ENCODE results near the gene ACKR3. TPM values are rescaled to one million over a fixed set of nuclear protein-coding genes. Genes with fewer than 3 reads are reported as not detected.

Gene ACKR3
- polyA plus RNA-seq (2013, experiment 1 of 2; ENCODE audit: insufficient read length): 5.3 TPM
- 9.0 TPM for polyA plus RNA-seq (2013, experiment 2 of 2; ENCODE audit: insufficient read length)

- peak; percentile 83 for DNase-seq
These were observed at the start of gene ACKR3 for GRCh38 chr2:236569573-236569973. Gene ACKR3 (plus strand): TSS chr2:236569825. CDS start chr2:236580466, 10,641 bp downstream.

- DNase-seq: no peak
These were observed 48.1 kb upstream of the ACKR3 start for GRCh38 chr2:236521556-236521955.

- no peak for DNase-seq
These were observed 46.4 kb upstream of the ACKR3 start for GRCh38 chr2:236523249-236523648.

- DNase-seq: no peak
These were observed 44.1 kb upstream of the ACKR3 start for GRCh38 chr2:236525411-236525997.

DNA sequence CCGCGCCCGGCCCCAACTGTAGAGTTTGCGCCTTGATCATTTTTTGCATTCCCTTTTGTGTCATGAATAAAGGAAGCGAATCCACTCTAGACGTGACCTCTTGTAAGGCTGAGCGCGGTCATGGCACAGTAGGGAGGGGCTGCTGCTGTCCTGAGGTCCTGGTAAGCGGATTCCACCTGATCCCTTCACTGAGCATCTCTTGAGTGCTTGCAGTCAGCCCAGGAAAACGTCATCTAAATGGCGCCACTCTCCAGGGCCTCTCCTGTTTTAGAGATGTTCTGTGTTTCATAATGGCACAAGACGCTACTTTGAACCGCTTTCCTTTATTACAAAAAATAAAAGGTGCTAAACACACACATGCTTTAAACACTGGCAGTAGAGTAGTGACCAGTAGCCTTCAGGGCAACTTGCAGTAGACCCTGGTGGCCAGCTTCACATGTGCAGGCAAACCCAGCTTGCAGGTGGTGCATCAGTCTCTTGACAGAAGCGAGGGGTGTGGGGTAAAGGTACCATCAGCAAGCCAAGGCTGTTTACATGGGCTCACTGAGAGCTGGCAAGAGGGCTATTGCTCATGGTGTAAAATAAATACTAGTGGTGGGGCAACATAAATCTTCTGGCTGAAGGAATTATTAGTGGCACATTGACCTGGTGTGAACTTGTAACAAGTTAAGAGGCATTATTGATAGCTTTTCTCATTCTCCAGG lies 43.0 kb upstream of the ACKR3 start:
- no peak for DNase-seq

DNA sequence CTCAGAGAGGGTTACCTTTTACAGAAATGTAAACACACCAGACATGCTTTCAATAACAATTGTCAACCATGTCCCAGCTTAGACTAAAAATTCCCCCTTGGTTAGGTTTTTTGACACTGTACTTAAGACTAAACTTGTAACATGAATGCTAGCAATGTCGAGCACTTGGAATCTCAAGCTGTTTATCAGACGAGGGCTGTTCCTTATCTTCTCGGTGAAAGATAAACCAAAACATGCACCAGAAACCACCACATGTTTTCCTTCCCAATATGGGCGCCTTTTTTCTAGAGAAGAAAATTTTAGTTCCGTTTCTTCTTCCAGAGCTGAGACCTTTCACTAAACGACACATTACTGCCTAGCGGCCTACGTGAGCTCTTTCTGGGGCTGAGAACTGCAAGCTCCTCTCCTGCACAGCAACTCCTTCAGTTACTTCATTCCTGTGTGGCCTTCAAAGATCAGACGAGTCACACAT lies 42.4 kb upstream of the ACKR3 start:
- DNase-seq: peak; percentile 17

- DNase-seq: no peak
These were observed 40.0 kb upstream of the ACKR3 start for GRCh38 chr2:236529606-236530005.

DNA sequence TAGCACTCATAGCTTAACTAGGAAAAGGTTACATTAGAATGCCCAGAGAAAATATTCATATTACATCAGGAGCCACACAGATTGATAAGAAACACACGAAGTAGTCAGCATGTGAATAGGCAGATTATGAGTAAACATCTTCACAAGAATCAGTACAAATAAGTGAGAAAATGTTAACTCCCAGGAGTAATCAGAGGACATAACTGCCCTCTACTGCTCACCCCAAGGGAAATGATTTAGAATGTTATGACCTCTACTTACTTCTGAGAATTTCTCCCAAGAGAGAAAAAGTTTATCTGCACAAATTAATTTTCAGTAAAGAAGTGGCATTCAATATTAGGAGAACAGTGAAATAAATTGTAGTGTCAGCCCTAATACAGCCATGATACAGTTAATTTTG lies 39.1 kb upstream of the ACKR3 start:
- DNase-seq: no peak

GRCh38 chr2:236531195-236531594 lies 38.4 kb upstream of the ACKR3 start:
- no peak for DNase-seq

GRCh38 chr2:236531996-236532395 lies 37.6 kb upstream of the ACKR3 start:
- DNase-seq: no peak

- no peak for DNase-seq
These were observed 36.3 kb upstream of the ACKR3 start for GRCh38 chr2:236533343-236533742.

GRCh38 chr2:236535024-236535423 lies 34.6 kb upstream of the ACKR3 start:
- DNase-seq: peak; percentile 95

DNA sequence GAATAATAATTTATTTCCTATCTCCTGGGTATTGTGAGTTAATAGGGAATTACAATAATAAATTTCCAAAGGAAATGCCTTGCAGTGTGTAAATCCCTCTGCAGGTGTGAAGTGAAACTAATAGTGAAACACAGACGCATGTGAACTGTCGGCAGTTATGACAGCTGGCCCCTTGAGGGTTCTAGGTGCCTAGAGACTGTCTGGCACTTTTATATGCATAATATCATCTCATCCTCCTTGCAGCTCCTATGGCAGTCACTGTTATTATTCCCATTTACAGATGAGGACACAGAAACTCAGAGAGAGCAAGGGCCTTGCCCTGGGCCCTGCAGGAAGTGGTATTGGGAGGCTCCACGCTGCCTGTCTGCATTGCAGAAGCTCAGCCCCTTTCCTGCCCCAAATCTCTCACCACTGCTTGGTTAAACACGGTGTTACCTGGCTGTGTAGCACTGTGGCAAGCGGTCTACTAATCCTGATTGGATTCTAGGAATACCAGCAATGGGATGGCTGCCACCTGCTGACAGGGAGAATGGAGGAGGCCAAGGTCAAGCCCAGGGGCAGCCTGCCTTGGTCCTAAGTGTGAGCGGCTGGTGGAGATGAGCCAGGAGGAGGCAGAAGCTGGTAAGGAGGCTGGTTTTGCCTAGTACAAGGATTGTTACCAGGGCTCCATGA lies 32.8 kb upstream of the ACKR3 start:
- DNase-seq: no peak

DNA sequence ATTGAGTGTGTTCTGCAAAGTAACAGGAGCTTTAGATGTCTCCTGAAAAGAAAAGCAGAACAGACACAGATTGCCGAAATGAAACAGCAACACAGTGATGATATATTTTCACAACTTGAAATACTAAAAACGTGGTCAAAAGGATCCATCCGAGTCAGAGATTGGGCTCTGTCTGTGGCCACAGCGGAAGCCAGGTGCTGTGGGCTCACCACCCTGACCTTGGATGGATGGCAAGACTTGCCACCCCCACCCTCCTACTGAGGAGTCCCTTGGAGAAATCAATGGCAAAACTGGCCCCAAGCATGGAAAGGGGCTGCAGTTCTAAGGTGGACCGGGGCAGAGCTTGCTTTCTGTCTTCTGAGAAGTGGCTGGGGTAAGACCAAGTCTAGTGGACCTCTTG lies 31.4 kb upstream of the ACKR3 start:
- no peak for DNase-seq

GRCh38 chr2:236541008-236541562 lies 28.5 kb upstream of the ACKR3 start:
- peak; percentile 69 for DNase-seq

- DNase-seq: no peak
These were observed 25.3 kb upstream of the ACKR3 start for GRCh38 chr2:236544362-236544761.

DNA sequence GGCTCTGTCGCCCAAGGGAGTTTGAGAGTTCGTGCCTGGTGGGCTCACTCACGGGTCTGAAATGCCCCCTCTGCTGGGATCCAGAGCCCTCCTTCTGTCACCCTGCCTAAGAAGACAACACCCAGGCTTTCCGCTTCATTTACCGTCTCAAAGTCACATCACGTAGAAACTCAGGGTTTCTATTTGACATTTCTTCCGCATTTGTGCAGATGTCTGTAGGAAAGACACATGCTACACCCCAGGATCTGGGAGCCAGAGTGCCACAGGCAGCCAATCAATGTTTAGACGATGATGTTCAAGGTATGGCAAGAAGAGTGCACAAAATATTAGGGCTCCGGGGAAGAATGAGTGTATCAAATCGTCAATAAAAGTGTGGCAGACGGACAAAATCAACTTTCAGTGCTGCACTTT lies 24.4 kb upstream of the ACKR3 start:
- DNase-seq: no peak

- DNase-seq: no peak
These were observed 23.7 kb upstream of the ACKR3 start for GRCh38 chr2:236545814-236546480.

GRCh38 chr2:236546561-236547002 lies 23.0 kb upstream of the ACKR3 start:
- DNase-seq: no peak

GRCh38 chr2:236547725-236548124 lies 21.9 kb upstream of the ACKR3 start:
- no peak for DNase-seq

GRCh38 chr2:236548179-236548921 lies 21.3 kb upstream of the ACKR3 start:
- DNase-seq: peak; percentile 76

GRCh38 chr2:236549165-236549564 lies 20.5 kb upstream of the ACKR3 start:
- no peak for DNase-seq
